A673 (cell line): Measurements from ENCODE around the gene SARDH.

Experiments
- EZH2 ChIP-seq: fragments of 200-600 bp; sonication (generic); IDR thresholded peaks from 2 replicates; pipeline ENCODE4 v1.6.1; 2017; ENCODE audit warnings: borderline replicate concordance, low read depth, mild to moderate bottlenecking, mixed read lengths, antibody characterized with exemption, low read length; ENCODE audit not compliant: poor library complexity, severe bottlenecking
- TF ChIP-seq, protein P1 (sequence below): fragments of 300-800, 200-600 bp; sonication (generic); conservative IDR thresholded peaks from 2 replicates; pipeline ENCODE4 v1.5.1; 2017; ENCODE audit warnings: low read depth, mild to moderate bottlenecking, antibody characterized with exemption, low read length, moderate library complexity, mixed read lengths

- no peak for TF ChIP-seq EZH2
- TF ChIP-seq, protein P1, sequence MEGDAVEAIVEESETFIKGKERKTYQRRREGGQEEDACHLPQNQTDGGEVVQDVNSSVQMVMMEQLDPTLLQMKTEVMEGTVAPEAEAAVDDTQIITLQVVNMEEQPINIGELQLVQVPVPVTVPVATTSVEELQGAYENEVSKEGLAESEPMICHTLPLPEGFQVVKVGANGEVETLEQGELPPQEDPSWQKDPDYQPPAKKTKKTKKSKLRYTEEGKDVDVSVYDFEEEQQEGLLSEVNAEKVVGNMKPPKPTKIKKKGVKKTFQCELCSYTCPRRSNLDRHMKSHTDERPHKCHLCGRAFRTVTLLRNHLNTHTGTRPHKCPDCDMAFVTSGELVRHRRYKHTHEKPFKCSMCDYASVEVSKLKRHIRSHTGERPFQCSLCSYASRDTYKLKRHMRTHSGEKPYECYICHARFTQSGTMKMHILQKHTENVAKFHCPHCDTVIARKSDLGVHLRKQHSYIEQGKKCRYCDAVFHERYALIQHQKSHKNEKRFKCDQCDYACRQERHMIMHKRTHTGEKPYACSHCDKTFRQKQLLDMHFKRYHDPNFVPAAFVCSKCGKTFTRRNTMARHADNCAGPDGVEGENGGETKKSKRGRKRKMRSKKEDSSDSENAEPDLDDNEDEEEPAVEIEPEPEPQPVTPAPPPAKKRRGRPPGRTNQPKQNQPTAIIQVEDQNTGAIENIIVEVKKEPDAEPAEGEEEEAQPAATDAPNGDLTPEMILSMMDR, result no peak
These were observed 57.0 kb downstream of the SARDH start for GRCh38 chr9:133680976-133681657.
